ENCODE measurements around the gene DYSF.

The DYSF gene

DNA sequence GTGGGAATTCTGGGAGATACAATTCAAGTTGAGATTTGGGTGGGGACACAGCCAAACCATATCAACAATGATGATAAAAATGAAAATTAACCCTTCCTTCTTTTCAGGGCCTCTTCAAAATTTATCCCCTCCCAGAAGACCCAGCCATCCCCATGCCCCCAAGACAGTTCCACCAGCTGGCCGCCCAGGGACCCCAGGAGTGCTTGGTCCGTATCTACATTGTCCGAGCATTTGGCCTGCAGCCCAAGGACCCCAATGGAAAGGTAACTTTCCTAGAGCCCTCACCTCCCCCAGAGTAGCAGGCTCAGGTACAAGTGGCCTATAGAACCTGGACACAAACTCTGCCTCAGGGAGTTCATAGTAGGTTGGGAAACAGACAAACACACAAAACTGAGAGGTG lies 205.4 kb downstream of the DYSF start:
- Histone ChIP-seq H3K4me2 (ENCODE audit: insufficient read depth, low read length, poor library complexity, severe bottlenecking) (no peak overlapping the region), H3K18ac (ENCODE audit: low read length) (no peak overlapping the region), H2BK15ac (ENCODE audit: low read length) (no peak overlapping the region), H2BK12ac (ENCODE audit: low read length) (no peak overlapping the region), H3K9ac (ENCODE audit: low read depth, low read length, poor library complexity) (no peak overlapping the region), H4K91ac (ENCODE audit: low read depth, low read length, poor library complexity) (no peak overlapping the region), H3K4ac (ENCODE audit: low read length) (no peak overlapping the region), H2AFZ (ENCODE audit: low read length) (no peak overlapping the region), H2BK5ac (ENCODE audit: low read length) (no peak overlapping the region), H3K9me3 (replicated peaks in 1 of 2; ENCODE audit: control insufficient read depth in 2 of 2, insufficient read depth in 1 of 2, low read depth in 1 of 2, low read length in 2 of 2) (peaks cover 0 to 7% of the 10 kb centered on the region in 2 donors), H2AK5ac (ENCODE audit: low read depth, low read length) (no peak overlapping the region), H4K8ac (ENCODE audit: low read depth, low read length) (no peak overlapping the region), H3K4me3 (ENCODE audit: low read length in 2 of 2) (no peak overlapping the region), H3K4me1 (ENCODE audit: control insufficient read depth in 2 of 2, insufficient read depth in 1 of 2, low read depth in 1 of 2, low read length in 2 of 2) (no peaks in the 10 kb centered on the region), H3K36me3 (replicated peaks in 1 of 2; ENCODE audit: control insufficient read depth in 2 of 2, insufficient read depth in 2 of 2, low read length in 2 of 2) (no peaks in the 10 kb centered on the region), H3K27me3 (ENCODE audit: control insufficient read depth in 3 of 3, insufficient read depth in 3 of 3, low read depth in 1 of 3, low read length in 3 of 3) (no peaks in the 10 kb centered on the region), H3K23ac (ENCODE audit: low read depth, low read length, poor library complexity) (no peak overlapping the region), H3K79me1 (ENCODE audit: low read depth, low read length) (no peaks in the 10 kb centered on the region), H2BK120ac (ENCODE audit: low read depth, low read length) (no peak overlapping the region), H3K27ac (replicated peaks; ENCODE audit: low read length) (no peak overlapping the region), H3K14ac (ENCODE audit: low read length) (no peak overlapping the region)
- DNase-seq (ENCODE audit: low spot score), result no peak
- no CpG with 5 or more reads among the region's 3 CpGs for WGBS, 2 donors (ENCODE audit: extremely low coverage in 2 of 2, insufficient read length in 2 of 2, insufficient replicate concordance in 1 of 2)

DNA sequence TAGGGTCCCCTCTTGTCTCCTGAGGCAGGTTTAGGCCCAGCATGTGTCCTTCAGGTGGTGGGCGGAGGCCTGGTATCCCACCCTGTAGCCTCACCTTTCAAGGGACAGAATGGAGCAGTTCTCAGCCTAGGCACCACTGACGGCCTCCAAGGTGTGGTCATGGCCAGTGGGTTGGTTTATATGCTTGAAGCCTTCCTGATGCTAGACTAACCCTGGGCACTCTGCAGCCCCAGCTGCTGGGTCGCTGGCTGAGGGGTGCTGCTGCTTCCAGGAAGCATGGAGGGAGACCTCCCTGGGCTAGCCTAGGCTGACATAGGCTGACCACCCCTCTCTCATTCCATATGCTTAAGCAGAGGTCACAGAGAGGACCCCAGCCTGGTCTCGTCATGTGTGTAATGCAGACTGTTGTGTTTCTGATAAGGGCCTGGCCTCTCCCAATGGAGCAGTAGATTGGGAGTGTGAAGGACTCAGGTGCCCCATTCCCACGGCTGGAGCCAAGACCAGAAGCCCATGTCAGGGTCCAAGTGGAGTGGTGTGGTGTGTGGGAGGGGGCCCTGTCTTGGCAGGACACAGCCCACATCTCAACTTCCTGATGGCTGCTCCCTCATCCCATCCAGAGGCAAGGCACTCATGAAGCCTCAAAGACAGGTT lies 206.6 kb downstream of the DYSF start:
- no peak overlapping the region for H2BK15ac ChIP-seq (ENCODE audit: low read length)
- no peak overlapping the region for H2BK5ac ChIP-seq (ENCODE audit: low read length)
- no peaks in the 10 kb centered on the region for H3K79me1 ChIP-seq (ENCODE audit: low read depth, low read length)
- no peak for DNase-seq (ENCODE audit: low spot score)
- H3K9ac ChIP-seq (ENCODE audit: low read depth, low read length, poor library complexity), result no peak overlapping the region
- no peak overlapping the region for H3K4me2 ChIP-seq (ENCODE audit: insufficient read depth, low read length, poor library complexity, severe bottlenecking)
- H4K91ac ChIP-seq (ENCODE audit: low read depth, low read length, poor library complexity), result no peak overlapping the region
- peak overlapping the region; percentile 43 for H3K14ac ChIP-seq (ENCODE audit: low read length)
- H2BK120ac ChIP-seq (ENCODE audit: low read depth, low read length), result no peak overlapping the region
- H3K4ac ChIP-seq (ENCODE audit: low read length), result no peak overlapping the region
- H3K36me3 ChIP-seq (replicated peaks in 1 of 2; ENCODE audit: control insufficient read depth in 2 of 2, insufficient read depth in 2 of 2, low read length in 2 of 2), result no peaks in the 10 kb centered on the region
- H2BK12ac ChIP-seq (ENCODE audit: low read length), result peak overlapping the region; percentile 27
- H4K8ac ChIP-seq (ENCODE audit: low read depth, low read length), result no peak overlapping the region
- H3K4me1 ChIP-seq (ENCODE audit: control insufficient read depth in 2 of 2, insufficient read depth in 1 of 2, low read depth in 1 of 2, low read length in 2 of 2), result no peaks in the 10 kb centered on the region
- H2AFZ ChIP-seq (ENCODE audit: low read length), result no peak overlapping the region
- H3K4me3 ChIP-seq (ENCODE audit: low read length in 2 of 2), result no peak overlapping the region
- H3K27ac ChIP-seq (replicated peaks; ENCODE audit: low read length), result no peak overlapping the region
- peak overlapping the region; percentile 57 for H3K18ac ChIP-seq (ENCODE audit: low read length)
- peak overlapping the region; percentile 25 for H3K23ac ChIP-seq (ENCODE audit: low read depth, low read length, poor library complexity)
- H3K27me3 ChIP-seq (ENCODE audit: control insufficient read depth in 3 of 3, insufficient read depth in 3 of 3, low read depth in 1 of 3, low read length in 3 of 3), result no peaks in the 10 kb centered on the region
- no CpG with 5 or more reads among the region's 5 CpGs for WGBS, 2 donors (ENCODE audit: extremely low coverage in 2 of 2, insufficient read length in 2 of 2, insufficient replicate concordance in 1 of 2)
- H3K9me3 ChIP-seq (replicated peaks in 1 of 2; ENCODE audit: control insufficient read depth in 2 of 2, insufficient read depth in 1 of 2, low read depth in 1 of 2, low read length in 2 of 2), result peaks cover 0 to 7% of the 10 kb centered on the region in 2 donors
- no peak overlapping the region for H2AK5ac ChIP-seq (ENCODE audit: low read depth, low read length)

DNA sequence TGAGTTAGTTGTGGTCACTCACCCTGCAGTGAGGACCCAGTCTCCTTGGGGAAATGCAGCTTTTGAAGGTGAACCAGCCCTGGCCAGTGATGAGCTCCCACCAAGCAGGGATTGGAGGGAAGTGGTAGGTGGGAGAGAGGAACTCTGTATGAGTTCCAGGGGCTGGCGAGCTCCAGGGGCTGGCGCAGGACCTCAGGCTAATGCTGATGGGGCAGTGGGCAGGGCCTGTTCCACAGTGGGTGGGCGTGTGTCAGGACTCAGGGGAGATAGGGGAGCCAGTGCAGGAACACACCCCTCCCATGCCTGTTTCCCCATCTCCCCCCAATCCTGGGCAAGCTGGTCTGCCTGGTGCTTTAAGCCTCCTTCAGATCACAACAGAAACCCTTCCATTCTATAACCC lies 208.4 kb downstream of the DYSF start:
- no CpG with 5 or more reads among the region's 3 CpGs for WGBS, 2 donors (ENCODE audit: extremely low coverage in 2 of 2, insufficient read length in 2 of 2, insufficient replicate concordance in 1 of 2)
- Histone ChIP-seq H3K14ac (ENCODE audit: low read length) (no peak overlapping the region), H3K27me3 (ENCODE audit: control insufficient read depth in 3 of 3, insufficient read depth in 3 of 3, low read depth in 1 of 3, low read length in 3 of 3) (no peaks in the 10 kb centered on the region)

DNA sequence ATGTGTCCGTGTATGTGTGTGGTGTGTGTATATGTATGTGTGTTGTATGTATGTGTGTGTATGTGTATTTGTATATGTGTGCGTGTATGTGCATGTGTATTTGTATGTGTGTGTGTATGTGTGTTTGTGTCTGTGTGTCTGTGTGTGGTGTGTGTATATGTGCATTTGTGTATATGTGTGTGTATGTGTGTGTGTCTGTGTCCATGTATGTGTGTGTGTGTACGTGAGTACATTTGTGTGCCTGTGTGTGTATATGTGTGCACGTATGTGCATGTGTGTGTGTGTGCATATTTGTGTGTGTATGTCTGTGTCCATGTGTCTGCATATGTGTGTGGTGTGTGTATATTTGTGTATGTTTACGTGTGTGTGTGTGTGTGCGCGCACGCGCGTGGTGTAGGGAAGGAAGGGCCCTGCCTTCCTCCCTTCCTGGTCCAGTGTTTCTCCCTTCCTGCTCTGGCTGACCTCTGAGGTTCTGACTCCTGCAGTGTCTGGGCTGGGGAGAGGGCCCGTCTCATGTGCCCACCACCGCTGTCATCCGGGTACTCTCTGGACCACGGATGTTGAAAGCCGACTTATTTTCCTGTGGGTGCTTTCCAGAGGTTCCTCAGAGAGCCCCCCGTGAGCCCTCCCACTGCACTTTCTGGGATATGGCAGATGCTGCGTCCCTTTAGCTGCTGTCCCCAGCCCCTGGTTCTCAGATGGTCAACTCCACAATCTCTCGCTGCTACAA lies 209.5 kb downstream of the DYSF start:
- Histone ChIP-seq H2BK15ac (ENCODE audit: low read length) (no peak overlapping the region), H3K27ac (replicated peaks; ENCODE audit: low read length) (no peak overlapping the region), H2BK5ac (ENCODE audit: low read length) (no peak overlapping the region), H3K4ac (ENCODE audit: low read length) (no peak overlapping the region), H2BK120ac (ENCODE audit: low read depth, low read length) (no peak overlapping the region), H2AK5ac (ENCODE audit: low read depth, low read length) (no peak overlapping the region), H4K91ac (ENCODE audit: low read depth, low read length, poor library complexity) (no peak overlapping the region), H3K9me3 (replicated peaks in 1 of 2; ENCODE audit: control insufficient read depth in 2 of 2, insufficient read depth in 1 of 2, low read depth in 1 of 2, low read length in 2 of 2) (peaks cover 0 to 4% of the 10 kb centered on the region in 2 donors), H3K4me3 (ENCODE audit: low read length in 2 of 2) (no peak overlapping the region), H3K79me1 (ENCODE audit: low read depth, low read length) (no peaks in the 10 kb centered on the region), H4K8ac (ENCODE audit: low read depth, low read length) (no peak overlapping the region), H2BK12ac (ENCODE audit: low read length) (no peak overlapping the region), H2AFZ (ENCODE audit: low read length) (no peak overlapping the region), H3K23ac (ENCODE audit: low read depth, low read length, poor library complexity) (no peak overlapping the region), H3K36me3 (replicated peaks in 1 of 2; ENCODE audit: control insufficient read depth in 2 of 2, insufficient read depth in 2 of 2, low read length in 2 of 2) (no peaks in the 10 kb centered on the region), H3K27me3 (ENCODE audit: control insufficient read depth in 3 of 3, insufficient read depth in 3 of 3, low read depth in 1 of 3, low read length in 3 of 3) (no peaks in the 10 kb centered on the region), H3K9ac (ENCODE audit: low read depth, low read length, poor library complexity) (peak overlapping the region; percentile 66), H3K18ac (ENCODE audit: low read length) (no peak overlapping the region), H3K4me1 (ENCODE audit: control insufficient read depth in 2 of 2, insufficient read depth in 1 of 2, low read depth in 1 of 2, low read length in 2 of 2) (no peaks in the 10 kb centered on the region), H3K14ac (ENCODE audit: low read length) (peak overlapping the region; percentile 3), H3K4me2 (ENCODE audit: insufficient read depth, low read length, poor library complexity, severe bottlenecking) (no peak overlapping the region)
- WGBS, 2 donors (ENCODE audit: extremely low coverage in 2 of 2, insufficient read length in 2 of 2, insufficient replicate concordance in 1 of 2), result 88% methylated on average over 1 of the region's 18 CpGs; no CpG with 5 or more reads in 1 of the 2 donors
- no peak for DNase-seq (ENCODE audit: low spot score)

More for the DNA sequence above, 208.4 kb downstream of the DYSF start:
- no peak overlapping the region for H3K4me3 ChIP-seq (ENCODE audit: low read length in 2 of 2)
- no peak overlapping the region for H2AFZ ChIP-seq (ENCODE audit: low read length)
- DNase-seq (ENCODE audit: low spot score), result no peak
- H3K18ac ChIP-seq (ENCODE audit: low read length), result no peak overlapping the region
- H2BK12ac ChIP-seq (ENCODE audit: low read length), result no peak overlapping the region
- H2BK15ac ChIP-seq (ENCODE audit: low read length), result no peak overlapping the region
- no peak overlapping the region for H3K4me2 ChIP-seq (ENCODE audit: insufficient read depth, low read length, poor library complexity, severe bottlenecking)
- no peak overlapping the region for H3K4ac ChIP-seq (ENCODE audit: low read length)
- no peaks in the 10 kb centered on the region for H3K4me1 ChIP-seq (ENCODE audit: control insufficient read depth in 2 of 2, insufficient read depth in 1 of 2, low read depth in 1 of 2, low read length in 2 of 2)
- no peaks in the 10 kb centered on the region for H3K36me3 ChIP-seq (replicated peaks in 1 of 2; ENCODE audit: control insufficient read depth in 2 of 2, insufficient read depth in 2 of 2, low read length in 2 of 2)
- no peak overlapping the region for H4K91ac ChIP-seq (ENCODE audit: low read depth, low read length, poor library complexity)
- H4K8ac ChIP-seq (ENCODE audit: low read depth, low read length), result no peak overlapping the region
- H3K9ac ChIP-seq (ENCODE audit: low read depth, low read length, poor library complexity), result no peak overlapping the region
- H2AK5ac ChIP-seq (ENCODE audit: low read depth, low read length), result no peak overlapping the region
- no peaks in the 10 kb centered on the region for H3K79me1 ChIP-seq (ENCODE audit: low read depth, low read length)
- H3K27ac ChIP-seq (replicated peaks; ENCODE audit: low read length), result no peak overlapping the region
- no peak overlapping the region for H2BK120ac ChIP-seq (ENCODE audit: low read depth, low read length)
- peaks cover 0 to 4% of the 10 kb centered on the region in 2 donors for H3K9me3 ChIP-seq (replicated peaks in 1 of 2; ENCODE audit: control insufficient read depth in 2 of 2, insufficient read depth in 1 of 2, low read depth in 1 of 2, low read length in 2 of 2)
- no peak overlapping the region for H3K23ac ChIP-seq (ENCODE audit: low read depth, low read length, poor library complexity)
- no peak overlapping the region for H2BK5ac ChIP-seq (ENCODE audit: low read length)
